ENCODE measurements around the gene ZNF775.

Gene ZNF775

GRCh38 chr7:150369748-150370501 is 9.2 kb upstream of the ZNF775 start:
- no peak for DNase-seq

DNA sequence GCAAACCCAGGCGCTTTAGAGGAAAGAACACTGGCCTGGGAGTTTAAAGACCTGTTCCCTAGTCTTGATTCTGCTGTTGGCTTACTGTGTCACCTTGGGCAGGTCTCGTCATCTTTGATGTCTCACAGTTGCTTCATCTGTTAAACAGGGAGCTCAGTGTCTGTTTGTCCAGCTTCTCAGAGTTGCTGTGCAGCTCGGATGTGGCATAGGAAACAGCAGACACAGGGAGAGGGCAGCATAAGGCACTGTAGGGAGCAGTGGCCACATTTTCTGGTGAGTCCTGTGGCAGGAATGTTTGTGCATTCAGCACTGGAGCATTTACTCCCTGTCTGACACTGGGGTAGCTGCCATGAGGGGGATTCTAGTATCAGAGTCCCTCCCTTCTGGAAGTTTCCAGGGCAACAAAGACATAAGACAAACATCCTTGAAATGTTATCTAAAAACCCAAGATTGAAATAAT is 8.5 kb upstream of the ZNF775 start:
- DNase-seq, result no peak

DNA sequence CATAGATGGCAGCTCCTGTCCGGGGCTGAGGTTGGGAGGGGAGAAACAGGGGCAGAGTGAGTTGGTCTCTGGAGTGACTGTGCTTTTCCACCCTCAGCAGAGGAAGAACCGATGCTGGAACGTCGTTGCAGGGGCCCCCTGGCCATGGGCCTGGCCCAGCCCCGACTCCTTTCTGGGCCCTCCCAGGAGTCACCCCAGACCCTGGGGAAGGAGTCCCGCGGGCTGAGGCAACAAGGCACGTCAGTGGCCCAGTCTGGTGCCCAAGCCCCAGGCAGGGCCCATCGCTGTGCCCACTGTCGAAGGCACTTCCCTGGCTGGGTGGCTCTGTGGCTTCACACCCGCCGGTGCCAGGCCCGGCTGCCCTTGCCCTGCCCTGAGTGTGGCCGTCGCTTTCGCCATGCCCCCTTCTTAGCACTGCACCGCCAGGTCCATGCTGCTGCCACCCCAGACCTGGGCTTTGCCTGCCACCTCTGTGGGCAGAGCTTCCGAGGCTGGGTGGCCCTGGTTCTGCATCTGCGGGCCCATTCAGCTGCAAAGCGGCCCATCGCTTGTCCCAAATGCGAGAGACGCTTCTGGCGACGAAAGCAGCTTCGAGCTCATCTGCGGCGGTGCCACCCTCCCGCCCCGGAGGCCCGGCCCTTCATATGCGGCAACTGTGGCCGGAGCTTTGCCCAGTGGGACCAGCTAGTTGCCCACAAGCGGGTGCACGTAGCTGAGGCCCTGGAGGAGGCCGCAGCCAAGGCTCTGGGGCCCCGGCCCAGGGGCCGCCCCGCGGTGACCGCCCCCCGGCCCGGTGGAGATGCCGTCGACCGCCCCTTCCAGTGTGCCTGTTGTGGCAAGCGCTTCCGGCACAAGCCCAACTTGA is 7.8 kb upstream of the ZNF775 start:
- no peak for DNase-seq

DNA sequence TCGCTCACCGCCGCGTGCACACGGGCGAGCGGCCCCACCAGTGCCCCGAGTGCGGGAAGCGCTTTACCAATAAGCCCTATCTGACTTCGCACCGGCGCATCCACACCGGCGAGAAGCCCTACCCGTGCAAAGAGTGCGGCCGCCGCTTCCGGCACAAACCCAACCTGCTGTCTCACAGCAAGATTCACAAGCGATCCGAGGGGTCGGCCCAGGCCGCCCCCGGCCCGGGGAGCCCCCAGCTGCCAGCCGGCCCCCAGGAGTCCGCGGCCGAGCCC is 7.2 kb upstream of the ZNF775 start:
- DNase-seq, result no peak

- DNase-seq, result no peak
Observed at GRCh38 chr7:150372271-150373048, 6.7 kb upstream of the ZNF775 start.

DNA sequence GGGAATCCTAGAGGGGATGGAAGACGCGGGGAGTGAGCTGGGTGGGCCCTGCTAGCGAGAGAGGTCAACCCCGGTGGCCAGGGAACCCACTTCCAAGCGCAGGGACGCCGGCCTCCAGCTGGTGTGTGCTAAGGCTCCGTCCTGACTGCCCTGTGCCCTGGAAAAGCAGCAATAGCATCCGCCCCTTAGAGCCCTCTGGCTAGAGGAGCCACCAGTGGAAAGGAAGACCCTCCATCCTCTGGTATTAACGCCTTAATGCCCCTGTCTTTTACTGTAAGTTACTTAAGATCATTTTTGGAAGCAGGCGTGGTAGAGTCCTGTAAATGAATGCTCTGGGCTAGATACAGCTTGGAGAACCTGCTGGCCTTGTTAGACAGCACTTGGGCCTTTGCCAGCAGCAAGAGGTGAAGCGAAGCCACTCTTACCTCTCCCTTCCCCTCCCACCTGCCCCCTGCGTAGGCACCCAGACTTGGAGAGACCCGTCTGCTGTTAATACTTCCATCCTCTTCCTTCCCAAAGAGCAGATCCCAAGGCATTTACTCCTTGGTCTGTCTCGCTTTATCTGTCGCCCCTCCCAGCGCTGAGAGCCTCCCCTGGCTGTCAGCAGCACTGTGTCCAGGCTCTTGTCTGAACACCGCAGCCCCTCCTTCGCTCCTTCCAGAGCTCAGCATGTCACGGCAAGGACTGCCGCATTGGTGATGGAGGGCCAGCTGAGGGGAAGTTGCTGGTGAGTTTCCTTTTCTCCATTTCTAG is 5.9 kb upstream of the ZNF775 start:
- DNase-seq, result no peak

GRCh38 chr7:150374026-150374425 is 5.1 kb upstream of the ZNF775 start:
- no peak for DNase-seq

DNA sequence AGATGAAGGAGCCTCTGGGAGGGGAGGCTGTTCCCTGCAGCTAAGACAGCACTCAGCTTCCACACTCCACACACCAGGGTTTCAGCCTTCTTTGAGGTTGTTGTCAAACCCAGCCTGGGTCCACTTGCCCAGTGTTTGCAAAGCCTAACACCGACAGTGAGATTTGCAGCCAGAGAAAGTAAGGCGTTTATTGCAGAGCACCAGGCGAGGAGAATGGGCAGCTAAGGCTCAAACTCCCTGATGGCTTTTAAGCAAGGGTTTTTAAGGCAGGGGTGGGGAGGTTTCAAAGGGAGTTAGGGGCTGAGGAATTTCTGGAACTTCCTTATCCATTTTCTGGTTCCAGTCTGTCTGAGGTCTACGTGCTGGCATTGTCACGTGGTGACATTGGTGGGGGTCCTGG is 4.7 kb upstream of the ZNF775 start:
- DNase-seq, result no peak

GRCh38 chr7:150375662-150376521 is 3.2 kb upstream of the ZNF775 start:
- no peak for DNase-seq

DNA sequence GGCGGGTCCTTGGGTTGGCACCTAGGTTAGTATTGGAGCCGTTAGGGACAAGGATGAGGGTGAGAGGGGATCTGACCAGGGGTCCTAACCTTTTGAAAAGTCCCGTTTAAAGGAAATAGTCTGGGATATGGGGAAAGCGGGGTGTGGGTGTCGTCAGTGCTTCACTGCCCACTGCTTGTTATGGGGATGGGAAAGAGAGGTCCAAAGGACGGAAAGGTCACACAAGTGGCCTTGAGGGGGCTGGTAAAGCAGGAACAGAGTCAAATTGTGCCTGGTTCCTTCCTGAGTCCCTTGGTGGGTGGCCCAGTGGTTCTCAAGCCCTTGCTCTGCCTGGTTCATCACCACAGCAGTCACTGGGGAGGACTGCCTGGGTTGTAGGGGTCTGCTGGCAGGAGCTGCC is 2.6 kb upstream of the ZNF775 start:
- no peak for DNase-seq

DNA sequence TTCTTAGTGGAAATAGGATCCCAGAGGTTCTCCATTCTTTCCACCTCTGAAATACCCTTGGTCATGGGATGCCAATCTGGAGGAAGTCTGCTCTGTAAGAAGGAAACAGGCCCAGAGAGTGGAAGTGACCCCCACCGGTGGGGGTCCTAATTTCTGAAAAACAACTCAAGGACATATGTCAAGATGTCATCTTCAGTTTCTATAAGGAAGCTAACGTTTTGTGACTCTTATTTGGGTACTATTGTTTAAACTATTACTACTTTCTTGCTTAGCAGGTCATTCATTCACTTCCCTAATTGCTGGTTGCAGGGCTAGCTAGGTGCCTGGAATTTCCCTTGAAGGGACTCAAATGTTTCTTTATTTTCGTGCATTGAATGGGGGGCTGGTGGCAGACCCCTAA is 1.9 kb upstream of the ZNF775 start:
- DNase-seq, result peak in 1 of 2 donors; percentile 7

DNA sequence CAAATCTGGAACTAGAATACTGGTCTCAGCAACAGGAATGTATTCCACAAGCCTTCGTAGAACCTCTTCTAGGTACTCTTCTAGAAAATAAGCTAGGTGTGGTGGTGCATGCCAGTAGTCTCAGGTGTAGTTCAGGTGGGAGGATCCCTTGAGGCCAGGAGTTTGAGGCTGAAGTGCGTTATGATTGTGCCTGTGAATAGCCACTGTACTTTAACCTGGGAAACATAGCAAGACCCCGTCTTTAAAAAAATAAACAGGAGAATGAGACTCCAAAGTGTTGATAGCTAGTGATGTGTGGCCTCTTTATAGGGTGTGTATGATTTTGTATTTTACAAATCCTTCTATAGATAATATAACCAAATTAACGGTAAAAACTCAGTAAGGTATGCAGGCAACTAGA is 1.5 kb upstream of the ZNF775 start:
- no peak for DNase-seq

- DNase-seq, result peak; percentile 18 to 43
Observed at GRCh38 chr7:150378115-150378852, 846 bp upstream of the ZNF775 start.

DNA sequence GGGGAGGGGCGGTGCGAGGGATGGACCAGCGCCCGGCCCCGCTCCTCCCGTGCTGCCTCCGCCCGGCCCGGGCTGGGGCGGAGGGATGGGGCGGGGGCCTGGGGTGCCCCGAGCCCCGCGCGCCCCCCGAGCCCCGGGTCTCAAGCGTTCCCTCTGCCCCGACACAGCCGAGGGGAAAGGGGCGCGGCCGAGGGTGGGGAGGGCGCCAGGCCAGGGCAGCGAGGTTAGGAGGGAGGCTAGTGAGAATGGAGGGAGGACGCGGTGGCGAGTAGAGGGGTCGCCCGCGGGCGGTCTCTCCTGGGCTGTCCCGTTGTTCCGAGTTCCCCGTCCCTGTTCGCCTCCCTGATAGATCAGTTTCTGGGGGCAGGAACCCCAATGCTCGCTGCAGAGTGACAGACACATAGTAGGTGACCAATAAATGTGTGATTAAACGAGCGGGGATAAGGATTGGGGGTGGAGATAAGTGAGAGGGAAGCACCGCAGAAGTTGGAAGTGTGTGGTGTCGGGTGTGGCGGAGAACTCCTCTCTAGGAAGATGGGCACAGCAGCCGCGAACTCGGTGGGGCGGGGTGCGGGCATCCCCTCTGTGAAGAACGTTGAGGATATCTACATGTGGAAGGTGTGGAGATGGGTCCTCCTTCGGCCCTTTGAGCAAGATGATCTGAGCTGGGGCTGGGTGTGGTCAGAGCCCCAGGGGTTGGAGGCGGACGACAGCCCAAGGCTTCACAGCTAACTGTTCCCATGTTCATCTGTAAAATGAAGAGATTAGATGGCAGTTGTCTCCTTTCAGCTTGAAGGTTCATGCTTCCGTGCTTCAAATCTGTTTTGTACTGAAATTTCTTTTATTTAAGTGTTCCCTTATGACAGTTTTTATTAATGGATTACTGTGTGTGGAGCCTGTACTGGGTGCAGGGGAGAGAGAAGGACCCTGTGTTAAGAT is 580 bp downstream of the ZNF775 start:
- DNase-seq, result no peak

GRCh38 chr7:150380463-150380862 is 1.3 kb downstream of the ZNF775 start:
- DNase-seq, result no peak

- DNase-seq, result no peak
Observed at GRCh38 chr7:150381096-150381495, 2.0 kb downstream of the ZNF775 start.

DNA sequence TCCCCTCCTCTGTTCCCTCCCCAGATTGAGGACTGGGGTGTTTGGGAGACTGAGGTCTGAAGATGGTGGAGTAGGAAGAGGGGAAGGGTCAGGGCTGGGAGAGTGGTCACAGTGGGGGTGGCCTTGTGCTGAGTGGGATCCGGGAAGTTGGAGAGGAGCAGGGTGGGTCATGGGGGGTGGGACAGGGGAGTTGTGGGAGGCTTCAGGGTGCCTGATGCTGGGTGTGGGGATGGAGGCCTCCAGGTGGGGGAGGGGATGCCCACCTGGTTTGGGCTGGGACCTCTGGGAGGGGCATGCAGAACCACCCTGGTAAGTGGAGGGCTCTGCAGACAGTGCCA is 2.6 kb downstream of the ZNF775 start:
- no peak for DNase-seq

GRCh38 chr7:150382123-150382843 is 3.2 kb downstream of the ZNF775 start:
- DNase-seq, result no peak

- DNase-seq, result no peak
Observed at GRCh38 chr7:150382844-150383225, 3.7 kb downstream of the ZNF775 start.
